ENCODE results near the gene MAGI2. TPM values are rescaled to one million over a fixed set of nuclear protein-coding genes. Genes with fewer than 3 reads are reported as not detected.

MAGI2 gene
- total and polyA plus RNA-seq, 2 experiments from 2014 or later: 10.4 to 26.4 TPM

GRCh38 chr7:78542541-78542940, 910.9 kb downstream of the MAGI2 start:
- Mint-ChIP-seq H3K4me1 (peaks cover 9% of the 10 kb centered on the region; the same call in 2 of the 3 replicates), H3K9me3 (0 out of 3 replicates have a peak, but pooled peaks cover 2% of the 10 kb centered on the region), H3K4me3 (no peak overlapping the region), H3K27me3 (ENCODE audit: insufficient read depth, low read depth, poor library complexity) (no peaks in the 10 kb centered on the region), H3K27ac (no peak overlapping the region; the same call in 1 of the 2 replicates), H3K36me3 (ENCODE audit: low read depth) (peaks cover 33% of the 10 kb centered on the region)
- H3F3A ChIP-seq (replicated peaks; ENCODE audit: low read depth): no peaks in the 10 kb centered on the region
- TF ChIP-seq EZH2 (IDR thresholded peaks at IDR 0.05; ENCODE audit: low read depth, unreplicated experiment) (no peak), NANOG (IDR thresholded peaks at IDR 0.05; ENCODE audit: borderline replicate concordance) (no peak), CTCF (conservative IDR thresholded peaks at IDR 0.05; ENCODE audit: low read depth in 2 of 2) (no peak), ZNF462 (CRISPR knock-in tag; IDR thresholded peaks at IDR 0.05) (no peak), CREB1 (CRISPR knock-in tag; IDR thresholded peaks at IDR 0.05; ENCODE audit: low read depth) (no peak), ETS1 (IDR thresholded peaks at IDR 0.05) (no peak), EZH2phosphoT487 (IDR thresholded peaks at IDR 0.05; ENCODE audit: unreplicated experiment) (no peak), ZNF114 (CRISPR knock-in tag; IDR thresholded peaks at IDR 0.05) (no peak), ZNF331 (CRISPR knock-in tag; IDR thresholded peaks at IDR 0.05; ENCODE audit: low read depth) (no peak)
- TF ChIP-seq, protein P1, sequence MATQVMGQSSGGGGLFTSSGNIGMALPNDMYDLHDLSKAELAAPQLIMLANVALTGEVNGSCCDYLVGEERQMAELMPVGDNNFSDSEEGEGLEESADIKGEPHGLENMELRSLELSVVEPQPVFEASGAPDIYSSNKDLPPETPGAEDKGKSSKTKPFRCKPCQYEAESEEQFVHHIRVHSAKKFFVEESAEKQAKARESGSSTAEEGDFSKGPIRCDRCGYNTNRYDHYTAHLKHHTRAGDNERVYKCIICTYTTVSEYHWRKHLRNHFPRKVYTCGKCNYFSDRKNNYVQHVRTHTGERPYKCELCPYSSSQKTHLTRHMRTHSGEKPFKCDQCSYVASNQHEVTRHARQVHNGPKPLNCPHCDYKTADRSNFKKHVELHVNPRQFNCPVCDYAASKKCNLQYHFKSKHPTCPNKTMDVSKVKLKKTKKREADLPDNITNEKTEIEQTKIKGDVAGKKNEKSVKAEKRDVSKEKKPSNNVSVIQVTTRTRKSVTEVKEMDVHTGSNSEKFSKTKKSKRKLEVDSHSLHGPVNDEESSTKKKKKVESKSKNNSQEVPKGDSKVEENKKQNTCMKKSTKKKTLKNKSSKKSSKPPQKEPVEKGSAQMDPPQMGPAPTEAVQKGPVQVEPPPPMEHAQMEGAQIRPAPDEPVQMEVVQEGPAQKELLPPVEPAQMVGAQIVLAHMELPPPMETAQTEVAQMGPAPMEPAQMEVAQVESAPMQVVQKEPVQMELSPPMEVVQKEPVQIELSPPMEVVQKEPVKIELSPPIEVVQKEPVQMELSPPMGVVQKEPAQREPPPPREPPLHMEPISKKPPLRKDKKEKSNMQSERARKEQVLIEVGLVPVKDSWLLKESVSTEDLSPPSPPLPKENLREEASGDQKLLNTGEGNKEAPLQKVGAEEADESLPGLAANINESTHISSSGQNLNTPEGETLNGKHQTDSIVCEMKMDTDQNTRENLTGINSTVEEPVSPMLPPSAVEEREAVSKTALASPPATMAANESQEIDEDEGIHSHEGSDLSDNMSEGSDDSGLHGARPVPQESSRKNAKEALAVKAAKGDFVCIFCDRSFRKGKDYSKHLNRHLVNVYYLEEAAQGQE (IDR thresholded peaks at IDR 0.05; ENCODE audit: unreplicated experiment): no peak
- ATAC-seq (no peak), DNase-seq (ENCODE audit: low spot score) (no peak)
- no peaks in the 10 kb centered on the region for H3K27me3 ChIP-seq (ENCODE audit: insufficient read depth)
- no peak overlapping the region for H3K27ac ChIP-seq (ENCODE audit: low read depth)
- no peak overlapping the region for H3K4me2 ChIP-seq
- no peaks in the 10 kb centered on the region for H3K36me3 ChIP-seq (ENCODE audit: insufficient read depth)
- no peaks in the 10 kb centered on the region for H3K79me2 ChIP-seq (replicated peaks; ENCODE audit: insufficient read depth)
- H3K9me2 ChIP-seq (ENCODE audit: insufficient read depth): no peaks in the 10 kb centered on the region
- no peaks in the 10 kb centered on the region for H4K20me1 ChIP-seq (replicated peaks; ENCODE audit: insufficient read depth)
- no peak overlapping the region for H3K4me3 ChIP-seq
- no peak overlapping the region for H2AFZ ChIP-seq
- peaks cover 4% of the 10 kb centered on the region; the same call in 1 of the 2 replicates for H3K4me1 ChIP-seq (ENCODE audit: insufficient read depth)
